ENCODE results near the gene SLC5A11. TPM values are rescaled to one million over a fixed set of nuclear protein-coding genes. Genes with fewer than 3 reads are reported as not detected.

The SLC5A11 gene
- polyA plus RNA-seq, 2 of the 4 experiments (the other 2 are of a cell fraction), result 0.40 to 0.43 TPM

DNA sequence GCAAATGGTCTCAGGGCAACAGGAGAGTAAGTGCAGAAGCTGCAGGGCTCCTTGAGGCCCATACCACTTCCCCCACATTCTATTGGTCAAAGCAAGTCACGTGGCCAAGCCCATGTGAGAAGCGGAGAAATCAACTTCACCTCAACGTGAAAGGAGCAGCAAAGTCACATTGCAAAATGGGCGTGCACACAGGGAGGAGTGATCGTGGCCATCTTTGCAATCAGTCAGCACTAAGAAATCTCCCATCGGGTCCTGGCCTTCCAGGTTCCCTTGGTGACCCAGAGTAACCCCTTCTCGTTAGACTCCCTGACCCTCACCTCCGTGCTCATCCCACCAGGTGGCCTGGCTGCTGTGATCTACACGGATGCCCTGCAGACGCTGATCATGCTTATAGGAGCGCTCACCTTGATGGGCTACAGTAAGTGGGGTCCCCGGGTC, 38.0 kb downstream of the SLC5A11 start:
- no peaks in the 10 kb centered on the region for H3K9me3 ChIP-seq
- CTCF ChIA-PET, result interaction anchor here (0.7 to 1.2 kb wide), 3 partner anchors 22 to 47 kb away, joined by 3 to 4 read pairs (median 3); no protein-coding TSS in a partner anchor
- no peak overlapping the region for H3K27ac ChIP-seq
- WGBS (ENCODE audit: missing lambda C conversion rate), result 82% methylated on average over 12 of the region's 12 CpGs
- DNase-seq (ENCODE audit: low read depth in 1 of 2, low spot score in 1 of 2) (peak in 1 of 2 experiments; percentile 25), FAIRE-seq (no peak), ATAC-seq (peak in 1 of 2 experiments; percentile 32; a peak in 2 of 6 replicates)
- H3K4me3 ChIP-seq, result no peak overlapping the region
- no peak for TF ChIP-seq HOXB5 (CRISPR knock-in tag; IDR thresholded peaks at IDR 0.05)
- no peak for TF ChIP-seq CBX8 (IDR thresholded peaks at IDR 0.05)
- TF ChIP-seq POLR2A (IDR thresholded peaks at IDR 0.05; ENCODE audit: low read length), result no peak
- no peak for TF ChIP-seq HEYL (CRISPR knock-in tag; IDR thresholded peaks at IDR 0.05)
- no peak for TF ChIP-seq CEBPB (IDR thresholded peaks at IDR 0.05)
- TF ChIP-seq, protein P1, sequence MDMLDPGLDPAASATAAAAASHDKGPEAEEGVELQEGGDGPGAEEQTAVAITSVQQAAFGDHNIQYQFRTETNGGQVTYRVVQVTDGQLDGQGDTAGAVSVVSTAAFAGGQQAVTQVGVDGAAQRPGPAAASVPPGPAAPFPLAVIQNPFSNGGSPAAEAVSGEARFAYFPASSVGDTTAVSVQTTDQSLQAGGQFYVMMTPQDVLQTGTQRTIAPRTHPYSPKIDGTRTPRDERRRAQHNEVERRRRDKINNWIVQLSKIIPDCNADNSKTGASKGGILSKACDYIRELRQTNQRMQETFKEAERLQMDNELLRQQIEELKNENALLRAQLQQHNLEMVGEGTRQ (IDR thresholded peaks at IDR 0.05), result peak; percentile 57; the same call in 1 of the 2 replicates
- POLR2A ChIA-PET, result no interaction called here
- no peak overlapping the region for H3K4me2 ChIP-seq
- no peaks in the 10 kb centered on the region for H3K4me1 ChIP-seq

DNA sequence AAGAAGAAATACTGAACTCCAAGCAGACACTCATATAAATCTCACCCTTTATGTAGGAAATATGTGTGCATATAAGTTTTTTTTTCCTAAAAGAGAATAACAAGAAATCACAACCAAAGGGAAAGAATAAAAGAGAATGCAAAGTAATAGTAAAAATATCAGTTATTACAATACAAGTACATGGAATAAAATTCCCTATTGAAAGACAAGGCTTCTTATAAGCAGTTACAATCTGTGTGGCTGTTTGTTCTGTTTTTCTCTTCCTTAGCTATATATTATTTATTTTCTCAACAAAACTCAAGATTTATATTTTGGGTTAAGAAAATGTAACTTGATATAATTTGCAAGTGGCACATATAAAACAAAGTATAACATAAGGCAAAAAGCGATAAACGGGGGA, 41.7 kb downstream of the SLC5A11 start:
- POLR2A ChIA-PET, result no interaction called here
- CTCF ChIA-PET, result no interaction called here
- DNase-seq (ENCODE audit: low read depth in 1 of 2, low spot score in 1 of 2) (no peak), FAIRE-seq (no peak), ATAC-seq (no peak)
- H3K9me3 ChIP-seq, result no peaks in the 10 kb centered on the region
- no peaks in the 10 kb centered on the region for H3K4me1 ChIP-seq
- TF ChIP-seq ZSCAN20 (CRISPR knock-in tag; IDR thresholded peaks at IDR 0.05) (no peak), FOSB (CRISPR knock-in tag; IDR thresholded peaks at IDR 0.05) (no peak)
- TF ChIP-seq, protein P2, sequence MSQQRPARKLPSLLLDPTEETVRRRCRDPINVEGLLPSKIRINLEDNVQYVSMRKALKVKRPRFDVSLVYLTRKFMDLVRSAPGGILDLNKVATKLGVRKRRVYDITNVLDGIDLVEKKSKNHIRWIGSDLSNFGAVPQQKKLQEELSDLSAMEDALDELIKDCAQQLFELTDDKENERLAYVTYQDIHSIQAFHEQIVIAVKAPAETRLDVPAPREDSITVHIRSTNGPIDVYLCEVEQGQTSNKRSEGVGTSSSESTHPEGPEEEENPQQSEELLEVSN (IDR thresholded peaks at IDR 0.05; ENCODE audit: borderline replicate concordance, low read depth), result no peak
- TF ChIP-seq, protein P3, sequence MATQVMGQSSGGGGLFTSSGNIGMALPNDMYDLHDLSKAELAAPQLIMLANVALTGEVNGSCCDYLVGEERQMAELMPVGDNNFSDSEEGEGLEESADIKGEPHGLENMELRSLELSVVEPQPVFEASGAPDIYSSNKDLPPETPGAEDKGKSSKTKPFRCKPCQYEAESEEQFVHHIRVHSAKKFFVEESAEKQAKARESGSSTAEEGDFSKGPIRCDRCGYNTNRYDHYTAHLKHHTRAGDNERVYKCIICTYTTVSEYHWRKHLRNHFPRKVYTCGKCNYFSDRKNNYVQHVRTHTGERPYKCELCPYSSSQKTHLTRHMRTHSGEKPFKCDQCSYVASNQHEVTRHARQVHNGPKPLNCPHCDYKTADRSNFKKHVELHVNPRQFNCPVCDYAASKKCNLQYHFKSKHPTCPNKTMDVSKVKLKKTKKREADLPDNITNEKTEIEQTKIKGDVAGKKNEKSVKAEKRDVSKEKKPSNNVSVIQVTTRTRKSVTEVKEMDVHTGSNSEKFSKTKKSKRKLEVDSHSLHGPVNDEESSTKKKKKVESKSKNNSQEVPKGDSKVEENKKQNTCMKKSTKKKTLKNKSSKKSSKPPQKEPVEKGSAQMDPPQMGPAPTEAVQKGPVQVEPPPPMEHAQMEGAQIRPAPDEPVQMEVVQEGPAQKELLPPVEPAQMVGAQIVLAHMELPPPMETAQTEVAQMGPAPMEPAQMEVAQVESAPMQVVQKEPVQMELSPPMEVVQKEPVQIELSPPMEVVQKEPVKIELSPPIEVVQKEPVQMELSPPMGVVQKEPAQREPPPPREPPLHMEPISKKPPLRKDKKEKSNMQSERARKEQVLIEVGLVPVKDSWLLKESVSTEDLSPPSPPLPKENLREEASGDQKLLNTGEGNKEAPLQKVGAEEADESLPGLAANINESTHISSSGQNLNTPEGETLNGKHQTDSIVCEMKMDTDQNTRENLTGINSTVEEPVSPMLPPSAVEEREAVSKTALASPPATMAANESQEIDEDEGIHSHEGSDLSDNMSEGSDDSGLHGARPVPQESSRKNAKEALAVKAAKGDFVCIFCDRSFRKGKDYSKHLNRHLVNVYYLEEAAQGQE (IDR thresholded peaks at IDR 0.05), result no peak
- WGBS (ENCODE audit: missing lambda C conversion rate), result 84% methylated on average over 2 of the region's 2 CpGs
- H3K4me3 ChIP-seq, result no peak overlapping the region
- H3K27ac ChIP-seq, result no peak overlapping the region
- no peak overlapping the region for H3K4me2 ChIP-seq

DNA sequence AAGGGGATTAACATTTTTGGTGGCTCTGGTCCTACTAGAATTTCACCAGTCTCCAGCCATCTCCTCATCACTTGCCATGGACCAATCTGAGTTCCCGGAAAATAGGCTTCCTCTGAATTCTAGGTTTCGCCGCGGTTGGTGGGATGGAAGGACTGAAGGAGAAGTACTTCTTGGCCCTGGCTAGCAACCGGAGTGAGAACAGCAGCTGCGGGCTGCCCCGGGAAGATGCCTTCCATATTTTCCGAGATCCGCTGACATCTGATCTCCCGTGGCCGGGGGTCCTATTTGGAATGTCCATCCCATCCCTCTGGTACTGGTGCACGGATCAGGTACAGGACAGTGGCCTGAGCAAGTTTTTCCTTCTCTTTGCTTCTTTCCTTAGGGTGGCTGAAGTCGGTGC, 45.0 kb downstream of the SLC5A11 start:
- H3K4me3 ChIP-seq, result no peak overlapping the region
- H3K4me1 ChIP-seq, result no peaks in the 10 kb centered on the region
- H3K27ac ChIP-seq, result no peak overlapping the region
- 91% methylated on average over 13 of the region's 13 CpGs for WGBS (ENCODE audit: missing lambda C conversion rate)
- ChIA-PET CTCF (interaction anchor here (0.9 to 1.8 kb wide), 5 partner anchors 9 to 156 kb away, joined by 3 to 6 read pairs (median 3); no protein-coding TSS in a partner anchor), POLR2A (no interaction called here)
- no peak for ATAC-seq
- H3K4me2 ChIP-seq, result no peak overlapping the region
- TF ChIP-seq GATA3 (IDR thresholded peaks at IDR 0.05; ENCODE audit: borderline replicate concordance) (no peak), EP300 (IDR thresholded peaks at IDR 0.05) (no peak), ZC3H11A (IDR thresholded peaks at IDR 0.05) (no peak), FOSB (CRISPR knock-in tag; IDR thresholded peaks at IDR 0.05) (no peak), RARB (CRISPR knock-in tag; IDR thresholded peaks at IDR 0.05) (no peak), HOXB13 (CRISPR knock-in tag; IDR thresholded peaks at IDR 0.05; ENCODE audit: low read depth) (no peak), CHD2 (IDR thresholded peaks at IDR 0.05; ENCODE audit: low read length, partially characterized antibody) (no peak), CBX8 (IDR thresholded peaks at IDR 0.05) (no peak), MAZ (IDR thresholded peaks at IDR 0.05; ENCODE audit: borderline replicate concordance, low read depth, low read length) (no peak), EHMT2 (IDR thresholded peaks at IDR 0.05; ENCODE audit: low read depth) (no peak)
- TF ChIP-seq, protein P4, sequence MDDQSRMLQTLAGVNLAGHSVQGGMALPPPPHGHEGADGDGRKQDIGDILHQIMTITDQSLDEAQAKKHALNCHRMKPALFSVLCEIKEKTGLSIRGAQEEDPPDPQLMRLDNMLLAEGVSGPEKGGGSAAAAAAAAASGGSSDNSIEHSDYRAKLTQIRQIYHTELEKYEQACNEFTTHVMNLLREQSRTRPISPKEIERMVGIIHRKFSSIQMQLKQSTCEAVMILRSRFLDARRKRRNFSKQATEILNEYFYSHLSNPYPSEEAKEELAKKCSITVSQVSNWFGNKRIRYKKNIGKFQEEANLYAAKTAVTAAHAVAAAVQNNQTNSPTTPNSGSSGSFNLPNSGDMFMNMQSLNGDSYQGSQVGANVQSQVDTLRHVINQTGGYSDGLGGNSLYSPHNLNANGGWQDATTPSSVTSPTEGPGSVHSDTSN (IDR thresholded peaks at IDR 0.05), result no peak
- TF ChIP-seq, protein P5, sequence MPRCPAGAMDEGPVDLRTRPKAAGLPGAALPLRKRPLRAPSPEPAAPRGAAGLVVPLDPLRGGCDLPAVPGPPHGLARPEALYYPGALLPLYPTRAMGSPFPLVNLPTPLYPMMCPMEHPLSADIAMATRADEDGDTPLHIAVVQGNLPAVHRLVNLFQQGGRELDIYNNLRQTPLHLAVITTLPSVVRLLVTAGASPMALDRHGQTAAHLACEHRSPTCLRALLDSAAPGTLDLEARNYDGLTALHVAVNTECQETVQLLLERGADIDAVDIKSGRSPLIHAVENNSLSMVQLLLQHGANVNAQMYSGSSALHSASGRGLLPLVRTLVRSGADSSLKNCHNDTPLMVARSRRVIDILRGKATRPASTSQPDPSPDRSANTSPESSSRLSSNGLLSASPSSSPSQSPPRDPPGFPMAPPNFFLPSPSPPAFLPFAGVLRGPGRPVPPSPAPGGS (IDR thresholded peaks at IDR 0.05), result no peak
- TF ChIP-seq, protein P6, sequence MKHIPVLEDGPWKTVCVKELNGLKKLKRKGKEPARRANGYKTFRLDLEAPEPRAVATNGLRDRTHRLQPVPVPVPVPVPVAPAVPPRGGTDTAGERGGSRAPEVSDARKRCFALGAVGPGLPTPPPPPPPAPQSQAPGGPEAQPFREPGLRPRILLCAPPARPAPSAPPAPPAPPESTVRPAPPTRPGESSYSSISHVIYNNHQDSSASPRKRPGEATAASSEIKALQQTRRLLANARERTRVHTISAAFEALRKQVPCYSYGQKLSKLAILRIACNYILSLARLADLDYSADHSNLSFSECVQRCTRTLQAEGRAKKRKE (CRISPR knock-in tag; IDR thresholded peaks at IDR 0.05; ENCODE audit: low read depth), result no peak
- no peak for DNase-seq (ENCODE audit: low read depth in 1 of 2, low spot score in 1 of 2)
- FAIRE-seq, result no peak
- H3K9me3 ChIP-seq, result no peaks in the 10 kb centered on the region

Data from A549 (cell line).